ENCODE results near the gene TMEM45A.

GRCh38 chr3:100615684-100616083 is 123.3 kb downstream of the TMEM45A start:
- TF ChIP-seq CTCF (IDR thresholded peaks at IDR 0.05) (no peak), POLR2A (IDR thresholded peaks at IDR 0.05) (no peak)

Data from heart left ventricle (tissue), 13 donors.